Heart left ventricle (tissue), 13 donors: ENCODE measurements around the gene DAAM1.

Experiments used
- CTCF ChIP-seq, 12 donors: fragments of 200-600 bp; sonication (generic) in 4 of 12; IDR thresholded peaks; one replicate each; pipeline versions ENCODE4 v1.5.0 to v1.8.0; 2018 to 2022; ENCODE audit warnings: antibody characterized with exemption in 12 of 12, mild to moderate bottlenecking in 5 of 12
- POLR2A ChIP-seq, 2 donors: fragments of 450-650 bp; IDR thresholded peaks; one replicate each; pipeline ENCODE4 v1.6.1; 2017; ENCODE audit warnings: antibody characterized with exemption in 2 of 2, mild to moderate bottlenecking in 2 of 2, moderate library complexity in 2 of 2
- donor health status: ischemic (EF 13 %, LVEDD 7.1; RV severe dilation, severe dysfunction).
- donor health status: DM: no; HTN: yes; CAD: no.
- donor health status: DM: no; HTN: no; CAD: no.
- donor health status: ischemic (EF 25% LVEDD 6.9; RV normal size, moderate dysfunction).
- donor health status: ischemic (EF 25% LVEDD 5.7; RV mildly dilated, moderate dysfunction).
- donor health status: ischemic (EF 35%, LVEDD 5.7; RV mildly dilated, moderate dysfunction).
- donor health status: nonischemic (EF 11% LVEDD 7.7; RV severe dilation, severe dysfunction).
- donor health status: DM: yes; HTN: yes; CAD: no.
- donor health status: PGD.
- donor health status: ischemic (EF 29% LVEDD 5.4; RV normal size, mild dysfunction).
- donor health status: nonischemic (EF 23%, LVEDD 6.1; RV moderate dilation, normal function).

- TF ChIP-seq POLR2A (IDR thresholded peaks at IDR 0.05) (no peak), CTCF (IDR thresholded peaks at IDR 0.05) (no peak)
Measured at GRCh38 chr14:59166258-59166657, 22.2 kb upstream of the DAAM1 start.
